Mucosa of rectum (tissue), 2 donors: Measurements from ENCODE around the gene HECW1.

Experiments
- H3K27ac ChIP-seq, 2 donors: one replicate each; pipeline ENCODE4 v1.7.0; 2013; ENCODE audit warnings: inconsistent platforms in 2 of 2, low read depth in 2 of 2, low read length in 2 of 2
- H3K27me3 ChIP-seq, 2 donors: one replicate each; pipeline ENCODE4 v1.7.0; 2013; ENCODE audit warnings: low read length in 2 of 2; ENCODE audit not compliant: control insufficient read depth in 2 of 2, insufficient read depth in 2 of 2
- H3K36me3 ChIP-seq, 2 donors: one replicate each; pipeline ENCODE4 v1.7.0; 2013; ENCODE audit warnings: low read length in 2 of 2; ENCODE audit not compliant: control insufficient read depth in 2 of 2, insufficient read depth in 2 of 2
- H3K4me1 ChIP-seq, 2 donors: one replicate each; pipeline ENCODE4 v1.7.0; 2013; ENCODE audit warnings: low read length in 2 of 2, mild to moderate bottlenecking in 1 of 2; ENCODE audit not compliant: control insufficient read depth in 2 of 2, insufficient read depth in 2 of 2
- H3K4me3 ChIP-seq, 2 donors: one replicate each; pipeline ENCODE4 v1.7.0; 2013; ENCODE audit warnings: low read length in 2 of 2
- H3K9ac ChIP-seq, 2 donors: one replicate each; pipeline ENCODE4 v1.7.0; 2013; ENCODE audit warnings: low read length in 2 of 2, low read depth in 1 of 2, mild to moderate bottlenecking in 1 of 2
- H3K9me3 ChIP-seq, 2 donors: one replicate each; pipeline ENCODE4 v1.7.0; 2013; ENCODE audit warnings: low read length in 2 of 2; ENCODE audit not compliant: control insufficient read depth in 2 of 2
- donor health status: healthy.
- donor health status: Normal muscosa, but diverticular disease.

The HECW1 gene

DNA sequence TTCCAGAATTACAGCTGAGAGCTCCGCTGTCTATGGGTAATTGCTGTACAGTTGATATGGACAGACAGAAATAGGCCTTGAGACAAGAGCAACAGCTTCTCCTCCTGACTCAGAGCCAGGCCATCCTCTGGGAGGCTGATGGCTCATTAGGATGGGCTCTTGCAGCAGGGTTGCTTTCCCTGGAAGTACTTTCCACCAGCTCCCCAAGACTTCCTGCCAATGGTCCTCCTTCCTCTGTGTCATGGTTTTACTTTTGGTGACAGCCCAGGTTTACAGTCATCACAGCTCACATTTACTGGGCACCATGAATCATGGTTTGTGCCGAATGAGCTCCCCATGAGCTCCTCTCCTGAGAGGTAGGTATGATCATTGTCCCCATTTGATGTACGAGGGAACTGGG lies 131.8 kb downstream of the HECW1 start:
- no peak overlapping the region for H3K27ac ChIP-seq
- H3K27me3 ChIP-seq: no peaks in the 10 kb centered on the region
- H3K9me3 ChIP-seq: no peaks in the 10 kb centered on the region
- H3K4me3 ChIP-seq: no peak overlapping the region
- H3K36me3 ChIP-seq: no peaks in the 10 kb centered on the region
- H3K4me1 ChIP-seq: peaks cover 0 to 3% of the 10 kb centered on the region in 2 donors
- no peak overlapping the region for H3K9ac ChIP-seq

DNA sequence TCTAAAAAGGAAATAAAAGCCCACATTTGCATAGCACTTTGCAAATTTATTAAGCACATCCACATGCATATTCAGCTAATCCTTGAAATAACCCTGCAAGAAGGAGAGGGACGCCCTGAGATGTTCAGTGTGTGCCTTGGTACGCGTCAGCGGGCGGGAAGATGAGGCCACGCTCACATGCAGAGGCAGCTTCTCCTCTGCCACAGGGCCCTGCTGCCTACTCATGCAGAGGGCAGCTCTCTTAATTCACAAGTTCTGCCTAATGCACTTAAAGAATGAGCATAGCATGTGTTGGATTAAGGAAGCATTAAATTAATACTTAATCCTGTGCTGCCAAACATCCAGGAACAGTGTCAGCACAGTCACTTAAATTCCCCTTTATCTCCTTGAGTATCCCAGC lies 132.3 kb downstream of the HECW1 start:
- Histone ChIP-seq H3K27ac (no peak overlapping the region), H3K9me3 (no peaks in the 10 kb centered on the region), H3K4me1 (peaks cover 3 to 5% of the 10 kb centered on the region in 2 donors), H3K4me3 (no peak overlapping the region), H3K9ac (no peak overlapping the region), H3K36me3 (no peaks in the 10 kb centered on the region), H3K27me3 (no peaks in the 10 kb centered on the region)

DNA sequence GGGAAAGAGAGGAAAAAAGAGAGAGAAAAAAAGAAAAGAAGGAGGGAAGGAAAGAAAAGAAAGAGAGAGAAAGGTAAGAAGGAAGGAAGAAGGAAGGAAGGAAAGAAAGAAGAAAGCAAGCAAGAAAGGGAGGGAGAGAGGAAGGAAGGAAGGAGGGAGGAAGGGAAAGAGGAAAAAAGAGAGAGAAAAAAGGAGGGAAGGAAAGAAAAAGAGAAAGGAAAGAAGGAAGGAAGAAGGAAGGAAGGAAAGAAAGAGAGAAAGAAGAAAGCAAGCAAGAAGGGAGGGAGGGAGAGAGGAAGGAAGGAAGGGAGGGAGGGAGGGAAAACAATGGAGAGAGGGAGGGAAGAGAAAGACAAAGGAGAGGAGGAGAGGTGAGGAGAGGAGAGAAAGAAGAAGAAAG lies 135.3 kb downstream of the HECW1 start:
- H3K27me3 ChIP-seq: no peaks in the 10 kb centered on the region
- no peak overlapping the region for H3K4me3 ChIP-seq
- H3K9me3 ChIP-seq: no peaks in the 10 kb centered on the region
- H3K36me3 ChIP-seq: no peaks in the 10 kb centered on the region
- H3K9ac ChIP-seq: no peak overlapping the region
- peaks cover 5% of the 10 kb centered on the region in 2 donors for H3K4me1 ChIP-seq
- no peak overlapping the region for H3K27ac ChIP-seq

DNA sequence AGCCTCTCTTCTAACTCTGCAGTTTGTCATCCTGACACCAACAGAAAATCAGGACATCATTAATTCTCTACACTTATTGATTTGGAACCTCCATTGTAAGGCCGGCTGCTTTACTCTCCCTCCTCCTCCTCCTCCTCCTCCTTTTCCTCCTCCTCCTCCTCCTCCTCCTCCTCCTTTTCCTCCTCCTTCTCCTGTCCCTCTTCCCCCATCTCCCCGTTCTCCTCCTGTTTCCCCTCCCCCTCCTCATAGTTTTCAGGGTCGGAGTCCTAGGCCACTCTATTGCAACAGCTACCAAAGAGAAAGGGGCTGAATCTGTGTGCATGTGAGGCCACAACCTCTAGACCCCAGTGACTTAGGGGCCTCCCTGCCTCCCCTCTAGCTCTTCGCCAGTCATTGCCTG lies 136.1 kb downstream of the HECW1 start:
- peak overlapping the region; percentile 42 to 54 for H3K4me3 ChIP-seq
- no peak overlapping the region for H3K9ac ChIP-seq
- H3K27ac ChIP-seq: peak overlapping the region in 1 of 2 donors; percentile 2
- no peaks in the 10 kb centered on the region for H3K9me3 ChIP-seq
- H3K36me3 ChIP-seq: no peaks in the 10 kb centered on the region
- peaks cover 5% of the 10 kb centered on the region in 2 donors for H3K4me1 ChIP-seq
- H3K27me3 ChIP-seq: no peaks in the 10 kb centered on the region

DNA sequence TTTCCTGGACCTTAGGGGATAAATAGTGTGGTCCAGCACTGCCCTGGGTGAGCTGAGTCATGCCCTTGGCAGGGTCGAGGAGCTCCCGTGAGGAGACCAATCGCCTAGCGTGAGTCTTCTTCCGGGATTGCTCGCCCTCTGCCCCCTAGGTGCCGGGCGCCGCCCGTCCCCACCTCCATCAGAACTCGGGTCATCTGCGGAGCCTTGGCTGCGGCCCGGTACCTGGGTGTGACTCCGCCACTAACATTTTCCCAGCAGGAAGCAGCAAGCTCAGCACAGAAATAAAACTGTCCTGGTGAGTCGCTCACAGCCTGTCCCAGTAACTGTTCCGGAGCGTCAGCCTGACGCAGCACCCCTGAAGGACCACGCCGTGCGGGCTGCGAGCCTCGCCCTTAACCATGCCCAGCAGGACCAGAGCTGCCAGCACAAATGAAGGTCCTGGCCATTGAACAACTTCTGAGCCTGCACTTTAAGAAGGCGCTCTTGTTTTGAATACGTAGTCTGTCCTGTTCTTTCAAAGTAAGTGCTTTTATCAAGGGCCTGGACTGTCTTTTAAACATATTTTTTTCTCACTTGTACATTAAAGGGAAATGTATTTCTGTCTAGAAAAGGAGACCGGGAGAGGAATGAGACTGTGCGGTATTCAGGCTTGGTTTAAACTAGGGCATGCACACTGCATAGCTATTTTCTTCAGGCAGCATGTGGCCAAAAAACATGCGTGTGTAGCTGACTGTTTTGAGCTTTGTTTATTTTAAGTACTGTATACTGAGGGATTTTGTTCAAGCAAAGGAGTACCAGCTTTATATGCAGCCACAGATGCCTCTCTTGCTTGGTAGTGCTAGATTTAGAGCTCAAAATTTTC lies 136.7 kb downstream of the HECW1 start:
- peak overlapping the region; percentile 2 to 43 for H3K27ac ChIP-seq
- no peaks in the 10 kb centered on the region for H3K27me3 ChIP-seq
- H3K4me1 ChIP-seq: peaks cover 5% of the 10 kb centered on the region in 2 donors
- H3K9ac ChIP-seq: no peak overlapping the region
- no peaks in the 10 kb centered on the region for H3K36me3 ChIP-seq
- peak overlapping the region; percentile 42 to 54 for H3K4me3 ChIP-seq
- no peaks in the 10 kb centered on the region for H3K9me3 ChIP-seq

DNA sequence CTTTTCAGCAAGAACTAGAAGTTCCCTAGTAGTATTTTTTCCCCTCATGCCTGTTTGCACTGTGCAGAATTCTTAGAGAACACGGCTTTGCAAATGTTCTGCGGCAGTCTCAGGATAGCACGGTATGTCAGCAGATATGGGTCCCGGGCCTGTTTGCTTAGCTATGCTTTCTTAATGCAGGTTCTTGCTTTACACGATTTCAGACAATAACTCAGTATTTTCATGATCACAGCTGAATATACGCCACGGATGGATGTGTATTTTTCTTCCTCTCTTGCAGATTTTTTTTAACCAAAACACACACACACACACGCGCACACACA lies 137.3 kb downstream of the HECW1 start:
- Histone ChIP-seq H3K9ac (no peak overlapping the region), H3K27ac (no peak overlapping the region), H3K27me3 (no peaks in the 10 kb centered on the region), H3K9me3 (no peaks in the 10 kb centered on the region), H3K4me3 (peak overlapping the region in 1 of 2 donors; percentile 54), H3K36me3 (no peaks in the 10 kb centered on the region), H3K4me1 (peaks cover 5% of the 10 kb centered on the region in 2 donors)

DNA sequence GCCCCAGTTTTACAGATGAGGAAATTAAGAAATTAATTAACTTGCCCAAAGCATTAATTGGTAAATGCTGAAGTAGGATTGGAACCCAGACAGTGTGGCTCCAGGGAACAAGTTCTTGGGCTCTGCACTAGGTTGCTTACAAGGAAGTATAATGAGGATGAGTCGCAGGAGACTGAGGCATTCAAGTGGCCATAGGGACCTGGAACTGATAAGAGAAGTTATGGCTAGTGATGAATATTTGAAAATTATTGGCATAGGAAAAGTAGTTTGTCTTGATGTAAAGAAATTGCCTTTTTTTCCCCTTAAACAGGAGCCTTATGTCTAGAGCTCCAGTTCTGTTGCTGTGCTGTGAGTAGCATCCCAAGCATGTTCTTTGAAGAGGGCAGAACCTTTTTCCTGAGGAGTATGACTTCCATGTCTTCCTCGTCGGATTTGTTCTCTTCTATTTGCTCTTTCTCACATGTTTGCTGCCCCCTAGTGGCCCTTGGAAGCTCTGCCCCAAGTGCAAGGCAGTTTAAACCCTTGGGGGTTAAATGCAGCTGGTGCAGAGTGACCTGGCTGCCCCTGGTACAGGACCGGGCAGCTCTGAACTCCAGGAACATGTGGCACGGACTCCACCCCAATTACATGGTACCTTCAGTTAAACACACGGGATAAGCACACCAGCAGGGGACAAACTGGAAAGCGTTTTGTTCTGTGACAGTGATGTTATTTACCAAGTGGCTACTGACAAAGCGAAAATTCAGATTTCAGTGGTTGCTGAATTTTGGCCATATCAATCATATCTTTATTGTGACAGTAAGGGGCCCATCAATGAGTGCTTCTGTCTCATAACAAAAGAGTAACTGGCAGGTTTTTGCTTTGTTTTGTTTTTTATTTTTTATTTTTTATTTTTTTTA lies 148.8 kb downstream of the HECW1 start:
- Histone ChIP-seq H3K9me3 (no peaks in the 10 kb centered on the region), H3K4me3 (no peak overlapping the region), H3K27ac (no peak overlapping the region), H3K27me3 (no peaks in the 10 kb centered on the region), H3K36me3 (no peaks in the 10 kb centered on the region), H3K4me1 (no peaks in the 10 kb centered on the region), H3K9ac (no peak overlapping the region)

DNA sequence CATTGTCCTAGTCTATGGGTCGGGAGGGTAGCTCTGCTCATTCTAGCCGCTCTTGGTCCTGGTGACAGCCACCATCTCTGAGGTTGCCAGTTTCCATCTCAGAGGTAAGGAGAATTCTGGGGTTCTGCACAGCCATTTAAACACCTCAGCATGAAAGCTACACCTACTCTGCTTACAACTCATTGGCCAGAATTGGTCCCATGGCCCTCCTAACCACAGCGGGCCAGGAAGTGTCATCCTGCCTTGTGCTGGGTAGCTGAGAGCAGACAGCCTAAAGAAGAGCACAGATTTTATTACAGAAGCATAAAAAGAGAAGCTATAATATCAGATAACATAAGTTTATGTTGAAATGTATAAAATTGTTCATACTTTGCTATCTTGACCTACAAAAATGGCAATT lies 152.7 kb downstream of the HECW1 start:
- Histone ChIP-seq H3K27me3 (no peaks in the 10 kb centered on the region), H3K4me1 (no peaks in the 10 kb centered on the region), H3K4me3 (no peak overlapping the region), H3K9ac (no peak overlapping the region), H3K27ac (no peak overlapping the region), H3K9me3 (no peaks in the 10 kb centered on the region), H3K36me3 (no peaks in the 10 kb centered on the region)

DNA sequence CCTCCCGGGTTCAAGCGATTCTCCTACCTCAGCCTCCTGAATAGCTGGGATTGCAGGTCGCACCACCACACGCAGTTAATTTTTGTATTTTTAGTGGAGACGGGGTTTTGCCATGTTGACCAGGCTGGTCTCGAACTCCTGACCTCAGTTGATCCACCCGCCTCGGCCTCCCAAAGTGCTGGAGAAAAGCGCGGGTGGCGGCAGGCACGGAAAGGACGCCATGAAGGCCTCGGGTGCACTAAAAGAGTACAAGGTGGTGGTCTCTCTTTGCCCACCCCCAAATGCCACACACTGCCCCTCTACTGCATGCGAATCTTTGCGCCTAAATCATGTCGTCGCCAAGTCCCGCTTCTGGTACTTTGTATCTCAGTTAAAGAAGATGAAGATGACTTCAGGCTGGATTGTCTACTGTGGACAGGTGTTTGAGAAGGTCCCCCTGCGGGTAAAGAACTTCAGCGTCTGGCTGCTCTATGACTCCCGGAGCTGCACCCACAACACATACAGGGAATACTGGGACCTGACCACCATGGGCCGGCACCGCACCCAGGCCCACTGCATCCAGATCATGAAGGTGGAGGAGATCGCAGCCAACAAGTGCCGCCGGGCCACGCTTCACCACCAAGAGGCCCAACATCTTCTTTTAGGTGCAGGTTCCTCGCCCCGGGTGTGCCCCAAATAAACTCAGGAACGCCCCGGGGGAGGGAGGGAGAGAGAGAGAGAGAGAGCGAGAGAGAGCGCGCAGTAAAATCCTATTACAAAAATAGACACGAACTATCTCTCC lies 161.7 kb downstream of the HECW1 start:
- Histone ChIP-seq H3K27me3 (no peaks in the 10 kb centered on the region), H3K4me1 (no peaks in the 10 kb centered on the region), H3K27ac (no peak overlapping the region), H3K9ac (no peak overlapping the region), H3K9me3 (no peaks in the 10 kb centered on the region), H3K36me3 (no peaks in the 10 kb centered on the region), H3K4me3 (no peak overlapping the region)

DNA sequence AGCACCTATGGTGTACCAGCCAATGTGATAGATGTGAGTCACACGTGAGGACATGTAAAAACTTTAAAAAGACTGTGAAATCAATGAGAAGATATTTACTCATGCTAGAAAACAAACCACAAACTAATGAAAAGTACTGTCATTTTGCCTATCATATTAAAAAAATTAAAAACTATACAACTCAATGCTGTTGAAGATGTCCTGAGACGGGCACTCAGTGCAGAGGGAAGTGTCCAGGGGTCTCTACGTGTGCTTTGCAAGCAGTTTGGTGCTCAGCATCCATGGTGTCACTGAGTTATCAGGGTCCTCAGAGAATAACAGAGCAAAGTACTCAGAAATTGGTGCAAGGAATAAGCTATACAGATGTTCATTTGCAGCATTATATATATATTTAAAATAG lies 162.3 kb downstream of the HECW1 start:
- Histone ChIP-seq H3K4me3 (no peak overlapping the region), H3K9ac (no peak overlapping the region), H3K9me3 (no peaks in the 10 kb centered on the region), H3K4me1 (no peaks in the 10 kb centered on the region), H3K27me3 (no peaks in the 10 kb centered on the region), H3K27ac (no peak overlapping the region), H3K36me3 (no peaks in the 10 kb centered on the region)
